Mucosa of stomach (tissue), 1 donor: ENCODE results near the gene ANO10.

Experiments
- H3K27me3 ChIP-seq: one replicate; pipeline ENCODE4 v1.7.0; 2013; ENCODE audit warnings: mild to moderate bottlenecking, low read length; ENCODE audit not compliant: control insufficient read depth, insufficient read depth
- H3K36me3 ChIP-seq: one replicate; pipeline ENCODE4 v1.7.0; 2013; ENCODE audit warnings: low read length; ENCODE audit not compliant: control insufficient read depth, insufficient read depth
- H3K4me1 ChIP-seq: one replicate; pipeline ENCODE4 v1.7.0; 2013; ENCODE audit warnings: mild to moderate bottlenecking, low read length; ENCODE audit not compliant: control insufficient read depth, insufficient read depth
- H3K4me3 ChIP-seq: one replicate; pipeline ENCODE4 v1.7.0; 2013; ENCODE audit warnings: low read length
- H3K9ac ChIP-seq: one replicate; pipeline ENCODE4 v1.7.0; 2013; ENCODE audit warnings: mild to moderate bottlenecking, low read length, moderate library complexity
- H3K9me3 ChIP-seq: one replicate; pipeline ENCODE4 v1.7.0; 2013; ENCODE audit warnings: mild to moderate bottlenecking, low read length, moderate library complexity; ENCODE audit not compliant: control insufficient read depth
- donor health status: Pancreatic carcinoma.

Gene ANO10

DNA sequence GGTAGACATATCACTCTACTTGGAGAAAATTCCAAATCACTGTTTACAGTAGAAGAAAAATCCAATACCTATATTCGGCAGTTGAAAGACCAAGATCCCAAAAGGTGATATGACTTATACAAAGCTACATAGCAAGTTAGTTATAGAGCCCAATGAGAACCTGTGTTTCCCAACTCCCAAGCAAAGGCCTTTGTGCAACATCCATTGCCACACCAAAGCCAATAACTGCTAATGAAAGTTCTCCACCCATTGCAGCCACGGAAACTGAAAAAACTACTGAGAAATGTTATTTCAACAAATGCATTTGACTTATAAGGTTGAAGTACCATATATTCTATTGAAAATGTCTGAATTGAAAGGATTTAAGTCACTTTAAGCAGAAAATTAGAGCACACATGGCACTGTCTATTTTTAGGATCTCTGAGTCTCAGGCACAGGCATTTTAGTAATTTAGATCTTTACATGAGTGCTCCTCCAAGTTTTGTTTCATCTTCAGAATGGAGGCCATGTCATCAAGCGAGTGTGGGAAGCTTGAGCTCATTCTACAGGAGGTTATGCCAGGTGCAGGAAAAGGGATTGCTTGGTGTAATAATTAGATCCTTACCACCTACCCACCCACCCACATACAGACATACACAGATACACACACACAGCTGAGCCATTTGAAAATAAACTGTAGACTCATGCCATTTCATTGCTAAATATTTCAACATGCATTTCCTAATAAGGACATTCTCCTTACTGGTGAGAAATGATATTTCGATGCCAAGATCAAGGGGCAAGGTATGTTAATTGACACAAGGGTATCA is 19.7 kb upstream of the ANO10 start:
- H3K27me3 ChIP-seq = no peaks in the 10 kb centered on the region

DNA sequence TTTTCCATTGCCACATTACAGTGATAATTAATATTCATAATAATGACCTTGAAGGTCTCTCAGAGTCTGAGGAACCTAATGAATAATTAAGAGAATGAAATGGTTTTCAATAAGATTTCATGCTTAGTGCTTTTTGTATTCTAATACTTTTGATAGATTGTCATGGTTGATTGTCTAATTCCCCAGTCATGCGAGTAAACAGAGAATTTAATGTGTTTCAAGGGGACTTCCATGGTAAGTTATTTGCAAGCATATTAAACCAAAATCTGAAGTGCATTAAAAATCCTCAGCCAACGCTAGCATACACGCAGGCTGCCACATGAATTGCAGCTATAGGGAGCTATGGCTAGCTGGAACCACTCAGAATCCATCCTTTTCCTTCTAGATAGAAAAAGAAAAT is 18.9 kb upstream of the ANO10 start:
- Histone ChIP-seq H3K4me1 (peaks cover 14% of the 10 kb centered on the region), H3K9me3 (no peaks in the 10 kb centered on the region), H3K9ac (no peak overlapping the region), H3K36me3 (no peaks in the 10 kb centered on the region), H3K27me3 (no peaks in the 10 kb centered on the region), H3K4me3 (no peak overlapping the region)

More for the DNA sequence above, 19.7 kb upstream of the ANO10 start:
- Histone ChIP-seq H3K9me3 (no peaks in the 10 kb centered on the region), H3K9ac (no peak overlapping the region), H3K4me3 (no peak overlapping the region), H3K36me3 (no peaks in the 10 kb centered on the region), H3K4me1 (peaks cover 14% of the 10 kb centered on the region)

DNA sequence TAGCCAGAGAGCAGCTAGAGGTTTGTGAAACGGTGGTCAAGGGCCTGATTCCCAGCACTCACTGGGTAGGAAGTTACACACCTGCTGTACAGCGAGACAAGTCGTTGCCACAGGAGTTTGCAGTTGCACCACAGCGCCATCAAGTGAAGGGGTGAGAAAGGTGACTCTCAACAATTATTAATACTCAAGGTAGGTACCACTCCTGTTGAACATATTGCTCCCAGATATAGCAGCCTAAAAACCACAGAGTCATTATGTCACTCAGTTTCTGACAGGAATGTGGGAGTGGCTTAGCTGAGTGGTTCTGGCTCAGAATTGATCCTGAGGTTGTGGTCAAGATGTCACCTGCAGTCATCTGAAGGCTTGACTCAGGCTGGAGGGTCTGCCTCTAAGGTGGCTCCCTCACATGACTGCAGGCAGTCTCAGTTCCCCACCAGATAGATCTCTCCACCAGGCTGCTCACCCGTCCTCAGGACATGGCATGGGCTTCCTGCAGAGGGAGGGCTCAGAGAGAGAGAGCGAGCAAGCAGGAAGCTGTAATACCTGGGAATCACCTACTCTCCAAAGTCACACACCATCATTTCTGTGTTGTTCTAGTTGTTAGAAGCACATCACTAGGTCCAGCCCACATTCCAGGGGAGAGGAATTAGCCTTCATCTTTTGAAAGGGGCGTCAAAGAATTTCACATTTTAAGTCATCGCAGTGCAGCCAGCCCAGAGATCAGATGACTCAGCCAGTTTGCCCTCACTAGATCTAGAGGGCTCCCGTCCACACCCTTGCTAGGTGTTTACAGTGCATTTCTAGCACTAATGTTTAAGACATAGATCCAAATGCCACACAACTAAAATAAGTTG is 17.0 kb upstream of the ANO10 start:
- Histone ChIP-seq H3K9ac (no peak overlapping the region), H3K9me3 (no peaks in the 10 kb centered on the region), H3K4me1 (peaks cover 14% of the 10 kb centered on the region), H3K4me3 (no peak overlapping the region), H3K36me3 (no peaks in the 10 kb centered on the region), H3K27me3 (no peaks in the 10 kb centered on the region)

- H3K4me3 ChIP-seq = no peak overlapping the region
- H3K36me3 ChIP-seq = no peaks in the 10 kb centered on the region
- H3K27me3 ChIP-seq = no peaks in the 10 kb centered on the region
- H3K4me1 ChIP-seq = peaks cover 14% of the 10 kb centered on the region
- no peak overlapping the region for H3K9ac ChIP-seq
- H3K9me3 ChIP-seq = no peaks in the 10 kb centered on the region
Measured at GRCh38 chr3:43637702-43638101, 15.9 kb upstream of the ANO10 start.

- no peaks in the 10 kb centered on the region for H3K27me3 ChIP-seq
- H3K36me3 ChIP-seq = no peaks in the 10 kb centered on the region
- no peaks in the 10 kb centered on the region for H3K9me3 ChIP-seq
- H3K4me1 ChIP-seq = no peaks in the 10 kb centered on the region
- no peak overlapping the region for H3K9ac ChIP-seq
- no peak overlapping the region for H3K4me3 ChIP-seq
Measured at GRCh38 chr3:43632986-43633385, 11.2 kb upstream of the ANO10 start.

GRCh38 chr3:43632269-43632733 is 10.5 kb upstream of the ANO10 start:
- H3K4me1 ChIP-seq = no peaks in the 10 kb centered on the region
- no peak overlapping the region for H3K4me3 ChIP-seq
- no peaks in the 10 kb centered on the region for H3K36me3 ChIP-seq
- no peaks in the 10 kb centered on the region for H3K27me3 ChIP-seq
- H3K9me3 ChIP-seq = no peaks in the 10 kb centered on the region
- no peak overlapping the region for H3K9ac ChIP-seq

DNA sequence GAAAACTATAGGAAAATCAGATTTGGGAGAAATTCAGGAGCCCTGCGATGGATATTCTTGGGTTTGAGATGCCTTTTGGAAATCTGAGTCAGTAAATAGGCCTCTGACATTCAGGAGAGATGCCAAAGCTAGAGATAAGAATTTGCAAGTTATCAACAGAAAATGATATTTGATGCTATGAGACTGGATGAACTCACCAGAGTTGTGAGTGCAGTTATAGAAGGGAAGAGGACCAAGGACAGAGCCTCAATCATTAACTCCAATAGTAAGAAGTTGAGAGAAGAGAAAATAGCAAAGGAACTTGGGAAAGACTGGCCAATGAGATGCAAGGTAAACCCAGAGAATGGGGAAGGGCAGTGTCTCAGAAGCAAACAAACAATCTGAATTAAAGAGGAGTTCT is 7.9 kb upstream of the ANO10 start:
- H3K4me3 ChIP-seq = no peak overlapping the region

DNA sequence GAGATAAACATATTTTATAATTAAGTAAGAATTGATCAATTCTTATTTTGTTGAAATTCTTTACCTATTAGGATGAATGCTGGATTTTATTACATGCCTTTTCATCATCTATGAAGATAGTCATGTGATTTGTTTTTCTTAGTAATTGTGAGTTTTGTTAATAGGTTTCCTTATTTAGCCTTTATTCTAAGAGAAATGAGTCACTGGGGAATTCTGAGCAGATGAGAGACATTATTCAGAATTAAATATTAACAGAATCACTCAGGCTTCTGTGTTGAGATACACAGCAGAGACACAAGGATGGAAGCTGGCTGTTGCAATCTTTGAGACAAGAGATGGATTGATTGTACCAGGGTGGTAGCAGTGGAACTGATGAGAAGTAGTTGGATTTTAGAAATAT is 7.4 kb upstream of the ANO10 start:
- no peaks in the 10 kb centered on the region for H3K27me3 ChIP-seq
- H3K36me3 ChIP-seq = no peaks in the 10 kb centered on the region
- no peaks in the 10 kb centered on the region for H3K9me3 ChIP-seq
- no peak overlapping the region for H3K4me3 ChIP-seq
- H3K4me1 ChIP-seq = no peaks in the 10 kb centered on the region
- H3K9ac ChIP-seq = no peak overlapping the region

More for the DNA sequence above, 7.9 kb upstream of the ANO10 start:
- H3K9ac ChIP-seq = no peak overlapping the region
- H3K36me3 ChIP-seq = no peaks in the 10 kb centered on the region
- no peaks in the 10 kb centered on the region for H3K4me1 ChIP-seq
- no peaks in the 10 kb centered on the region for H3K27me3 ChIP-seq
- no peaks in the 10 kb centered on the region for H3K9me3 ChIP-seq

GRCh38 chr3:43627360-43627759 is 5.5 kb upstream of the ANO10 start:
- Histone ChIP-seq H3K36me3 (no peaks in the 10 kb centered on the region), H3K9ac (no peak overlapping the region), H3K9me3 (no peaks in the 10 kb centered on the region), H3K27me3 (no peaks in the 10 kb centered on the region), H3K4me3 (no peak overlapping the region), H3K4me1 (peaks cover 4% of the 10 kb centered on the region)

- H3K27me3 ChIP-seq = no peaks in the 10 kb centered on the region
- H3K4me1 ChIP-seq = peaks cover 4% of the 10 kb centered on the region
- no peaks in the 10 kb centered on the region for H3K36me3 ChIP-seq
- H3K9ac ChIP-seq = no peak overlapping the region
- no peak overlapping the region for H3K4me3 ChIP-seq
- H3K9me3 ChIP-seq = no peaks in the 10 kb centered on the region
Measured at GRCh38 chr3:43624619-43625305, 3.0 kb upstream of the ANO10 start.

GRCh38 chr3:43620831-43621655 is 768 bp downstream of the ANO10 start:
- Histone ChIP-seq H3K27me3 (no peaks in the 10 kb centered on the region), H3K4me1 (peaks cover 4% of the 10 kb centered on the region), H3K36me3 (no peaks in the 10 kb centered on the region), H3K9ac (peak overlapping the region; percentile 85), H3K9me3 (no peaks in the 10 kb centered on the region), H3K4me3 (peak overlapping the region; percentile 73)
